WTC11 (cell line): Measurements from ENCODE around the gene GID8. TPM values are rescaled to one million over a fixed set of nuclear protein-coding genes. Genes with fewer than 3 reads are reported as not detected.

ENCODE experiments used
- ETV6 ChIP-seq: sonication (generic); formaldehyde crosslinking; IDR thresholded peaks from 2 replicates; pipeline ENCODE4 v1.8.1; 2022; ENCODE audit warnings: mild to moderate bottlenecking, missing genetic modification reagents
- GTF2I ChIP-seq: fragments of 250-450 bp; sonication (Bioruptor Pico); conservative IDR thresholded peaks from 2 replicates; pipeline ENCODE4 v1.4.0; 2021; ENCODE audit warnings: mild to moderate bottlenecking
- IRF2 ChIP-seq: sonication (generic); formaldehyde crosslinking; IDR thresholded peaks from 2 replicates; pipeline ENCODE4 v1.8.0; 2022; ENCODE audit warnings: low read depth, missing genetic modification reagents, borderline replicate concordance
- KAT7 ChIP-seq: sonication (generic); formaldehyde crosslinking; IDR thresholded peaks from 2 replicates; pipeline ENCODE4 v1.8.1; 2023; ENCODE audit warnings: missing genetic modification reagents, mild to moderate bottlenecking, borderline replicate concordance
- TP53 ChIP-seq: sonication (generic); formaldehyde crosslinking; IDR thresholded peaks from 2 replicates; pipeline ENCODE4 v1.8.1; 2023; ENCODE audit warnings: mild to moderate bottlenecking, missing genetic modification reagents
- total RNA-seq: library from RNA; stranded (reverse); gene quantifications from 3 replicates; pipeline ENCODE4 v1.2.3, GENCODE V29; 2021
- TF ChIP-seq, protein P1 (sequence below): sonication (generic); formaldehyde crosslinking; IDR thresholded peaks from 2 replicates; pipeline ENCODE4 v1.8.0; 2023; ENCODE audit warnings: missing genetic modification reagents, mild to moderate bottlenecking, borderline replicate concordance
- TF ChIP-seq, protein P2 (sequence below): sonication (generic); formaldehyde crosslinking; IDR thresholded peaks from 2 replicates; pipeline ENCODE4 v1.8.1; 2022; ENCODE audit warnings: mild to moderate bottlenecking, moderate library complexity, missing genetic modification reagents
- TF ChIP-seq, protein P3 (sequence below): sonication (generic); formaldehyde crosslinking; IDR thresholded peaks from 2 replicates; pipeline ENCODE4 v1.8.1; 2023; ENCODE audit warnings: mild to moderate bottlenecking, missing genetic modification reagents, moderate library complexity
- TF ChIP-seq, protein P4 (sequence below): fragments of 250-450 bp; sonication (Bioruptor Pico); IDR thresholded peaks from 2 replicates; pipeline ENCODE4 v1.9.0; 2021; ENCODE audit warnings: mild to moderate bottlenecking
- TF ChIP-seq, protein P5 (sequence below): sonication (generic); formaldehyde crosslinking; IDR thresholded peaks from 2 replicates; pipeline ENCODE4 v1.8.1; 2023; ENCODE audit warnings: mild to moderate bottlenecking, moderate library complexity, missing genetic modification reagents
- TF ChIP-seq, protein P6 (sequence below): sonication (generic); formaldehyde crosslinking; conservative IDR thresholded peaks from 2 replicates; pipeline ENCODE4 v1.8.1; 2023; ENCODE audit warnings: mild to moderate bottlenecking, low read depth, missing genetic modification reagents, moderate library complexity
- TF ChIP-seq, protein P7 (sequence below): sonication (generic); formaldehyde crosslinking; IDR thresholded peaks from 2 replicates; pipeline ENCODE4 v1.8.0; 2022; ENCODE audit warnings: mild to moderate bottlenecking, missing genetic modification reagents
- TF ChIP-seq, protein P8 (sequence below): sonication (generic); formaldehyde crosslinking; IDR thresholded peaks from 2 replicates; pipeline ENCODE4 v1.8.0; 2022; ENCODE audit warnings: mild to moderate bottlenecking, missing genetic modification reagents
- TF ChIP-seq, protein P9 (sequence below): sonication (generic); formaldehyde crosslinking; IDR thresholded peaks from 2 replicates; pipeline ENCODE4 v1.8.1; 2022; ENCODE audit warnings: missing genetic modification reagents, borderline replicate concordance
- TF ChIP-seq, protein P10 (sequence below): fragments of 250-450 bp; sonication (Bioruptor Pico); IDR thresholded peaks from 2 replicates; pipeline ENCODE4 v1.9.0; 2021; ENCODE audit warnings: mild to moderate bottlenecking, borderline replicate concordance

GID8 gene
- total RNA-seq, 1 experiment from 2014 or later = 70.2 TPM

DNA sequence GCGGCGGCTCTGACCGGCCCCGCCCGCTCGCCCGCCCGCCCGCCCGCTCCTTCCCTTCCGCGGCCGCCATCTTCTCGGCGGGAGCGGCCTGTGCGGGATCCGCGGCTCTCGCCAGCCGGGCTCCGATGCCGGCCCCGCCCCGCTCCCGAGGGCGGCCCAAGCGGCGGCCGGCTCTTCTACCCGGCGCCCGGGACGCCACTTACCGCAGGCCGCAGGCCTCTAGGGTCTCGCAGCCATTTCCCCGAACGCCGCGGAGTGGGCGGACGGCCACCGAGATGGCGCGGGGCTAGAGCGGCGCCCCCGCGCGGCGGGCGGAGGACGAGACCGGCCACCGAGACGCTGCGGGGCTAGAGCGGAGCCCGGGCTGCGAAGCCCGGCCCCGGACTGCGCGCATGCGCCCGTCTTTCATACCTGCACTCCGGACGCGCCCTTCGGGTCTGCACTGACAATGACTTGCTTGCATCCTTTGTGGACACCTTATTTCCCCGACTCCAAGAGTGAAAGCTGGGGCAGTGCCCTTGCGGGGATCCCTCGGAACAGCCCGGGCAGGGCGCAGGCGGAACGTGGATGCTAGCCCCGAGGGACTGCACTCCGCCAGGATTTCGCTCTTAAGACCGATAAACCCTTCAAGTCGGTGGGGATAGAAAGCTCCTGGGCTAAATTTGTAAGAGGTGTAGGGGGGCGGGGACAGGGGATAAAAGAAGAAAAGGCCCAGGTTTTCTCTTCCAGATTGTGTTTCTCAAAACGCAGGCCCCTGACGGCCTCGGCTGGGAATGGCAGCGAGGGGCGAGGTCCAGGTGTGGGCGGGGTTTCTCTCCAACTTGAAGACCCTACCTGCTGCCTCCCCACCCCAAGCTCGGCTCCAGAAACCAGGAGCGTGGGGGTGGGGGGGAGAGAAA, 11.5 kb upstream of the GID8 start, which contains the start of gene DIDO1 (continued):
- TF ChIP-seq, protein P1, sequence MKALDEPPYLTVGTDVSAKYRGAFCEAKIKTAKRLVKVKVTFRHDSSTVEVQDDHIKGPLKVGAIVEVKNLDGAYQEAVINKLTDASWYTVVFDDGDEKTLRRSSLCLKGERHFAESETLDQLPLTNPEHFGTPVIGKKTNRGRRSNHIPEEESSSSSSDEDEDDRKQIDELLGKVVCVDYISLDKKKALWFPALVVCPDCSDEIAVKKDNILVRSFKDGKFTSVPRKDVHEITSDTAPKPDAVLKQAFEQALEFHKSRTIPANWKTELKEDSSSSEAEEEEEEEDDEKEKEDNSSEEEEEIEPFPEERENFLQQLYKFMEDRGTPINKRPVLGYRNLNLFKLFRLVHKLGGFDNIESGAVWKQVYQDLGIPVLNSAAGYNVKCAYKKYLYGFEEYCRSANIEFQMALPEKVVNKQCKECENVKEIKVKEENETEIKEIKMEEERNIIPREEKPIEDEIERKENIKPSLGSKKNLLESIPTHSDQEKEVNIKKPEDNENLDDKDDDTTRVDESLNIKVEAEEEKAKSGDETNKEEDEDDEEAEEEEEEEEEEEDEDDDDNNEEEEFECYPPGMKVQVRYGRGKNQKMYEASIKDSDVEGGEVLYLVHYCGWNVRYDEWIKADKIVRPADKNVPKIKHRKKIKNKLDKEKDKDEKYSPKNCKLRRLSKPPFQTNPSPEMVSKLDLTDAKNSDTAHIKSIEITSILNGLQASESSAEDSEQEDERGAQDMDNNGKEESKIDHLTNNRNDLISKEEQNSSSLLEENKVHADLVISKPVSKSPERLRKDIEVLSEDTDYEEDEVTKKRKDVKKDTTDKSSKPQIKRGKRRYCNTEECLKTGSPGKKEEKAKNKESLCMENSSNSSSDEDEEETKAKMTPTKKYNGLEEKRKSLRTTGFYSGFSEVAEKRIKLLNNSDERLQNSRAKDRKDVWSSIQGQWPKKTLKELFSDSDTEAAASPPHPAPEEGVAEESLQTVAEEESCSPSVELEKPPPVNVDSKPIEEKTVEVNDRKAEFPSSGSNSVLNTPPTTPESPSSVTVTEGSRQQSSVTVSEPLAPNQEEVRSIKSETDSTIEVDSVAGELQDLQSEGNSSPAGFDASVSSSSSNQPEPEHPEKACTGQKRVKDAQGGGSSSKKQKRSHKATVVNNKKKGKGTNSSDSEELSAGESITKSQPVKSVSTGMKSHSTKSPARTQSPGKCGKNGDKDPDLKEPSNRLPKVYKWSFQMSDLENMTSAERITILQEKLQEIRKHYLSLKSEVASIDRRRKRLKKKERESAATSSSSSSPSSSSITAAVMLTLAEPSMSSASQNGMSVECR (CRISPR knock-in tag) = 0 out of 2 replicates have a peak, but pooled peaks have one; percentile 23
- TF ChIP-seq, protein P2, sequence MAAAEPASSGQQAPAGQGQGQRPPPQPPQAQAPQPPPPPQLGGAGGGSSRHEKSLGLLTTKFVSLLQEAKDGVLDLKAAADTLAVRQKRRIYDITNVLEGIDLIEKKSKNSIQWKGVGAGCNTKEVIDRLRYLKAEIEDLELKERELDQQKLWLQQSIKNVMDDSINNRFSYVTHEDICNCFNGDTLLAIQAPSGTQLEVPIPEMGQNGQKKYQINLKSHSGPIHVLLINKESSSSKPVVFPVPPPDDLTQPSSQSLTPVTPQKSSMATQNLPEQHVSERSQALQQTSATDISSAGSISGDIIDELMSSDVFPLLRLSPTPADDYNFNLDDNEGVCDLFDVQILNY (CRISPR knock-in tag) = peak; percentile 41; the same call in 1 of the 2 replicates
- TF ChIP-seq, protein P3, sequence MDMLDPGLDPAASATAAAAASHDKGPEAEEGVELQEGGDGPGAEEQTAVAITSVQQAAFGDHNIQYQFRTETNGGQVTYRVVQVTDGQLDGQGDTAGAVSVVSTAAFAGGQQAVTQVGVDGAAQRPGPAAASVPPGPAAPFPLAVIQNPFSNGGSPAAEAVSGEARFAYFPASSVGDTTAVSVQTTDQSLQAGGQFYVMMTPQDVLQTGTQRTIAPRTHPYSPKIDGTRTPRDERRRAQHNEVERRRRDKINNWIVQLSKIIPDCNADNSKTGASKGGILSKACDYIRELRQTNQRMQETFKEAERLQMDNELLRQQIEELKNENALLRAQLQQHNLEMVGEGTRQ (CRISPR knock-in tag) = no peak; the same call in 1 of the 2 replicates
- TF ChIP-seq, protein P4, sequence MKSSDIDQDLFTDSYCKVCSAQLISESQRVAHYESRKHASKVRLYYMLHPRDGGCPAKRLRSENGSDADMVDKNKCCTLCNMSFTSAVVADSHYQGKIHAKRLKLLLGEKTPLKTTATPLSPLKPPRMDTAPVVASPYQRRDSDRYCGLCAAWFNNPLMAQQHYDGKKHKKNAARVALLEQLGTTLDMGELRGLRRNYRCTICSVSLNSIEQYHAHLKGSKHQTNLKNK = no peak
- TF ChIP-seq TP53 (CRISPR knock-in tag) (no peak), KAT7 (CRISPR knock-in tag) (peak; percentile 14; the same call in 1 of the 2 replicates), GTF2I (CRISPR knock-in tag) (no peak), IRF2 (CRISPR knock-in tag) (no peak), ETV6 (CRISPR knock-in tag) (peak; percentile 51; the same call in 1 of the 2 replicates)
- TF ChIP-seq, protein P5, sequence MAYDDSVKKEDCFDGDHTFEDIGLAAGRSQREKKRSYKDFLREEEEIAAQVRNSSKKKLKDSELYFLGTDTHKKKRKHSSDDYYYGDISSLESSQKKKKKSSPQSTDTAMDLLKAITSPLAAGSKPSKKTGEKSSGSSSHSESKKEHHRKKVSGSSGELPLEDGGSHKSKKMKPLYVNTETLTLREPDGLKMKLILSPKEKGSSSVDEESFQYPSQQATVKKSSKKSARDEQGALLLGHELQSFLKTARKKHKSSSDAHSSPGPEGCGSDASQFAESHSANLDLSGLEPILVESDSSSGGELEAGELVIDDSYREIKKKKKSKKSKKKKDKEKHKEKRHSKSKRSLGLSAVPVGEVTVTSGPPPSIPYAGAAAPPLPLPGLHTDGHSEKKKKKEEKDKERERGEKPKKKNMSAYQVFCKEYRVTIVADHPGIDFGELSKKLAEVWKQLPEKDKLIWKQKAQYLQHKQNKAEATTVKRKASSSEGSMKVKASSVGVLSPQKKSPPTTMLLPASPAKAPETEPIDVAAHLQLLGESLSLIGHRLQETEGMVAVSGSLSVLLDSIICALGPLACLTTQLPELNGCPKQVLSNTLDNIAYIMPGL = peak; percentile 91
- TF ChIP-seq, protein P6, sequence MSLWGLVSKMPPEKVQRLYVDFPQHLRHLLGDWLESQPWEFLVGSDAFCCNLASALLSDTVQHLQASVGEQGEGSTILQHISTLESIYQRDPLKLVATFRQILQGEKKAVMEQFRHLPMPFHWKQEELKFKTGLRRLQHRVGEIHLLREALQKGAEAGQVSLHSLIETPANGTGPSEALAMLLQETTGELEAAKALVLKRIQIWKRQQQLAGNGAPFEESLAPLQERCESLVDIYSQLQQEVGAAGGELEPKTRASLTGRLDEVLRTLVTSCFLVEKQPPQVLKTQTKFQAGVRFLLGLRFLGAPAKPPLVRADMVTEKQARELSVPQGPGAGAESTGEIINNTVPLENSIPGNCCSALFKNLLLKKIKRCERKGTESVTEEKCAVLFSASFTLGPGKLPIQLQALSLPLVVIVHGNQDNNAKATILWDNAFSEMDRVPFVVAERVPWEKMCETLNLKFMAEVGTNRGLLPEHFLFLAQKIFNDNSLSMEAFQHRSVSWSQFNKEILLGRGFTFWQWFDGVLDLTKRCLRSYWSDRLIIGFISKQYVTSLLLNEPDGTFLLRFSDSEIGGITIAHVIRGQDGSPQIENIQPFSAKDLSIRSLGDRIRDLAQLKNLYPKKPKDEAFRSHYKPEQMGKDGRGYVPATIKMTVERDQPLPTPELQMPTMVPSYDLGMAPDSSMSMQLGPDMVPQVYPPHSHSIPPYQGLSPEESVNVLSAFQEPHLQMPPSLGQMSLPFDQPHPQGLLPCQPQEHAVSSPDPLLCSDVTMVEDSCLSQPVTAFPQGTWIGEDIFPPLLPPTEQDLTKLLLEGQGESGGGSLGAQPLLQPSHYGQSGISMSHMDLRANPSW (CRISPR knock-in tag) = no peak
- TF ChIP-seq, protein P7, sequence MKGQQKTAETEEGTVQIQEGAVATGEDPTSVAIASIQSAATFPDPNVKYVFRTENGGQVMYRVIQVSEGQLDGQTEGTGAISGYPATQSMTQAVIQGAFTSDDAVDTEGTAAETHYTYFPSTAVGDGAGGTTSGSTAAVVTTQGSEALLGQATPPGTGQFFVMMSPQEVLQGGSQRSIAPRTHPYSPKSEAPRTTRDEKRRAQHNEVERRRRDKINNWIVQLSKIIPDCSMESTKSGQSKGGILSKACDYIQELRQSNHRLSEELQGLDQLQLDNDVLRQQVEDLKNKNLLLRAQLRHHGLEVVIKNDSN = no peak
- TF ChIP-seq, protein P8, sequence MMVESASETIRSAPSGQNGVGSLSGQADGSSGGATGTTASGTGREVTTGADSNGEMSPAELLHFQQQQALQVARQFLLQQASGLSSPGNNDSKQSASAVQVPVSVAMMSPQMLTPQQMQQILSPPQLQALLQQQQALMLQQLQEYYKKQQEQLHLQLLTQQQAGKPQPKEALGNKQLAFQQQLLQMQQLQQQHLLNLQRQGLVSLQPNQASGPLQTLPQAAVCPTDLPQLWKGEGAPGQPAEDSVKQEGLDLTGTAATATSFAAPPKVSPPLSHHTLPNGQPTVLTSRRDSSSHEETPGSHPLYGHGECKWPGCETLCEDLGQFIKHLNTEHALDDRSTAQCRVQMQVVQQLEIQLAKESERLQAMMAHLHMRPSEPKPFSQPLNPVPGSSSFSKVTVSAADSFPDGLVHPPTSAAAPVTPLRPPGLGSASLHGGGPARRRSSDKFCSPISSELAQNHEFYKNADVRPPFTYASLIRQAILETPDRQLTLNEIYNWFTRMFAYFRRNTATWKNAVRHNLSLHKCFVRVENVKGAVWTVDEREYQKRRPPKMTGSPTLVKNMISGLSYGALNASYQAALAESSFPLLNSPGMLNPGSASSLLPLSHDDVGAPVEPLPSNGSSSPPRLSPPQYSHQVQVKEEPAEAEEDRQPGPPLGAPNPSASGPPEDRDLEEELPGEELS (CRISPR knock-in tag) = no peak; the same call in none of the 2 replicates
- TF ChIP-seq, protein P9, sequence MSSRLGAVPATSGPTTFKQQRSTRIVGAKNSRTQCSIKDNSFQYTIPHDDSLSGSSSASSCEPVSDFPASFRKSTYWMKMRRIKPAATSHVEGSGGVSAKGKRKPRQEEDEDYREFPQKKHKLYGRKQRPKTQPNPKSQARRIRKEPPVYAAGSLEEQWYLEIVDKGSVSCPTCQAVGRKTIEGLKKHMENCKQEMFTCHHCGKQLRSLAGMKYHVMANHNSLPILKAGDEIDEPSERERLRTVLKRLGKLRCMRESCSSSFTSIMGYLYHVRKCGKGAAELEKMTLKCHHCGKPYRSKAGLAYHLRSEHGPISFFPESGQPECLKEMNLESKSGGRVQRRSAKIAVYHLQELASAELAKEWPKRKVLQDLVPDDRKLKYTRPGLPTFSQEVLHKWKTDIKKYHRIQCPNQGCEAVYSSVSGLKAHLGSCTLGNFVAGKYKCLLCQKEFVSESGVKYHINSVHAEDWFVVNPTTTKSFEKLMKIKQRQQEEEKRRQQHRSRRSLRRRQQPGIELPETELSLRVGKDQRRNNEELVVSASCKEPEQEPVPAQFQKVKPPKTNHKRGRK = no peak
- TF ChIP-seq, protein P10, sequence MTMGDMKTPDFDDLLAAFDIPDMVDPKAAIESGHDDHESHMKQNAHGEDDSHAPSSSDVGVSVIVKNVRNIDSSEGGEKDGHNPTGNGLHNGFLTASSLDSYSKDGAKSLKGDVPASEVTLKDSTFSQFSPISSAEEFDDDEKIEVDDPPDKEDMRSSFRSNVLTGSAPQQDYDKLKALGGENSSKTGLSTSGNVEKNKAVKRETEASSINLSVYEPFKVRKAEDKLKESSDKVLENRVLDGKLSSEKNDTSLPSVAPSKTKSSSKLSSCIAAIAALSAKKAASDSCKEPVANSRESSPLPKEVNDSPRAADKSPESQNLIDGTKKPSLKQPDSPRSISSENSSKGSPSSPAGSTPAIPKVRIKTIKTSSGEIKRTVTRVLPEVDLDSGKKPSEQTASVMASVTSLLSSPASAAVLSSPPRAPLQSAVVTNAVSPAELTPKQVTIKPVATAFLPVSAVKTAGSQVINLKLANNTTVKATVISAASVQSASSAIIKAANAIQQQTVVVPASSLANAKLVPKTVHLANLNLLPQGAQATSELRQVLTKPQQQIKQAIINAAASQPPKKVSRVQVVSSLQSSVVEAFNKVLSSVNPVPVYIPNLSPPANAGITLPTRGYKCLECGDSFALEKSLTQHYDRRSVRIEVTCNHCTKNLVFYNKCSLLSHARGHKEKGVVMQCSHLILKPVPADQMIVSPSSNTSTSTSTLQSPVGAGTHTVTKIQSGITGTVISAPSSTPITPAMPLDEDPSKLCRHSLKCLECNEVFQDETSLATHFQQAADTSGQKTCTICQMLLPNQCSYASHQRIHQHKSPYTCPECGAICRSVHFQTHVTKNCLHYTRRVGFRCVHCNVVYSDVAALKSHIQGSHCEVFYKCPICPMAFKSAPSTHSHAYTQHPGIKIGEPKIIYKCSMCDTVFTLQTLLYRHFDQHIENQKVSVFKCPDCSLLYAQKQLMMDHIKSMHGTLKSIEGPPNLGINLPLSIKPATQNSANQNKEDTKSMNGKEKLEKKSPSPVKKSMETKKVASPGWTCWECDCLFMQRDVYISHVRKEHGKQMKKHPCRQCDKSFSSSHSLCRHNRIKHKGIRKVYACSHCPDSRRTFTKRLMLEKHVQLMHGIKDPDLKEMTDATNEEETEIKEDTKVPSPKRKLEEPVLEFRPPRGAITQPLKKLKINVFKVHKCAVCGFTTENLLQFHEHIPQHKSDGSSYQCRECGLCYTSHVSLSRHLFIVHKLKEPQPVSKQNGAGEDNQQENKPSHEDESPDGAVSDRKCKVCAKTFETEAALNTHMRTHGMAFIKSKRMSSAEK (CRISPR knock-in tag) = no peak
